ENCODE measurements around the gene DNAAF8.
A peak's percentile ranks its signal among the peaks of the same experiment; 100 is the strongest.

The DNAAF8 gene

GRCh38 chr16:4766875-4767628, 32.7 kb downstream of the DNAAF8 start, which contains the start of gene ZNF500:
TSS of gene ZNF500 (minus strand) at chr16:4767162. CDS start at chr16:4765978, 1,184 bp downstream.
- Mint-ChIP-seq H3K27ac (peak within 1 kb of the TSS; percentile 86), H3K9me3 (no peaks in the 10 kb centered on the region), H3K36me3 (ENCODE audit: low read depth) (peaks cover 9% of the 10 kb centered on the region), H3K4me1 (ENCODE audit: low read depth) (peaks cover 13% of the 10 kb centered on the region), H3K4me3 (peak within 1 kb of the TSS; percentile 95), H3K27me3 (ENCODE audit: low read depth) (no peaks in the 10 kb centered on the region)
- peak; percentile 97 for DNase-seq (ENCODE audit: low spot score)

GRCh38 chr16:4767872-4768548, 33.7 kb downstream of the DNAAF8 start:
- H3K4me3 Mint-ChIP-seq, result peak overlapping the region; percentile 95
- no peaks in the 10 kb centered on the region for H3K27me3 Mint-ChIP-seq (ENCODE audit: low read depth)
- DNase-seq (ENCODE audit: low spot score), result no peak
- peaks cover 6% of the 10 kb centered on the region for H3K36me3 Mint-ChIP-seq (ENCODE audit: low read depth)
- peaks cover 13% of the 10 kb centered on the region for H3K4me1 Mint-ChIP-seq (ENCODE audit: low read depth)
- no peaks in the 10 kb centered on the region for H3K9me3 Mint-ChIP-seq
- peak overlapping the region; percentile 85 for H3K27ac Mint-ChIP-seq

GRCh38 chr16:4768549-4769305, 34.4 kb downstream of the DNAAF8 start:
- Mint-ChIP-seq H3K36me3 (ENCODE audit: low read depth) (peaks cover 4% of the 10 kb centered on the region), H3K4me1 (ENCODE audit: low read depth) (peaks cover 13% of the 10 kb centered on the region), H3K27me3 (ENCODE audit: low read depth) (no peaks in the 10 kb centered on the region), H3K4me3 (peak overlapping the region; percentile 95), H3K9me3 (no peaks in the 10 kb centered on the region), H3K27ac (peak overlapping the region; percentile 85)
- DNase-seq (ENCODE audit: low spot score), result peak; percentile 88

- H3K36me3 Mint-ChIP-seq (ENCODE audit: low read depth), result no peaks in the 10 kb centered on the region
Observed at GRCh38 chr16:4769306-4769638, 34.9 kb downstream of the DNAAF8 start.

GRCh38 chr16:4771646-4772045, 37.3 kb downstream of the DNAAF8 start:
- H3K27me3 Mint-ChIP-seq (ENCODE audit: low read depth), result no peaks in the 10 kb centered on the region
- no peaks in the 10 kb centered on the region for H3K36me3 Mint-ChIP-seq (ENCODE audit: low read depth)
- peaks cover 6% of the 10 kb centered on the region for H3K4me1 Mint-ChIP-seq (ENCODE audit: low read depth)
- no peak for DNase-seq (ENCODE audit: low spot score)
- H3K27ac Mint-ChIP-seq, result no peak overlapping the region
- no peaks in the 10 kb centered on the region for H3K9me3 Mint-ChIP-seq
- no peak overlapping the region for H3K4me3 Mint-ChIP-seq

More at GRCh38 chr16:4769306-4769638, 34.9 kb downstream of the DNAAF8 start:
- peak overlapping the region; percentile 95 for H3K4me3 Mint-ChIP-seq
- DNase-seq (ENCODE audit: low spot score), result no peak
- H3K27me3 Mint-ChIP-seq (ENCODE audit: low read depth), result no peaks in the 10 kb centered on the region
- no peaks in the 10 kb centered on the region for H3K9me3 Mint-ChIP-seq
- H3K4me1 Mint-ChIP-seq (ENCODE audit: low read depth), result peaks cover 13% of the 10 kb centered on the region
- H3K27ac Mint-ChIP-seq, result peak overlapping the region; percentile 2

- Mint-ChIP-seq H3K27me3 (ENCODE audit: low read depth) (no peaks in the 10 kb centered on the region), H3K36me3 (ENCODE audit: low read depth) (no peaks in the 10 kb centered on the region), H3K9me3 (no peaks in the 10 kb centered on the region), H3K27ac (no peak overlapping the region), H3K4me1 (ENCODE audit: low read depth) (peaks cover 3% of the 10 kb centered on the region), H3K4me3 (no peak overlapping the region)
- DNase-seq (ENCODE audit: low spot score), result no peak
Observed at GRCh38 chr16:4772351-4772750, 38.0 kb downstream of the DNAAF8 start.

GRCh38 chr16:4775005-4775404, 40.7 kb downstream of the DNAAF8 start:
- Mint-ChIP-seq H3K4me3 (no peak overlapping the region), H3K36me3 (ENCODE audit: low read depth) (no peaks in the 10 kb centered on the region), H3K9me3 (no peaks in the 10 kb centered on the region), H3K4me1 (ENCODE audit: low read depth) (no peaks in the 10 kb centered on the region), H3K27ac (no peak overlapping the region), H3K27me3 (ENCODE audit: low read depth) (no peaks in the 10 kb centered on the region)
- DNase-seq (ENCODE audit: low spot score), result no peak

- no peaks in the 10 kb centered on the region for H3K4me1 Mint-ChIP-seq (ENCODE audit: low read depth)
- H3K9me3 Mint-ChIP-seq, result no peaks in the 10 kb centered on the region
- no peak overlapping the region for H3K4me3 Mint-ChIP-seq
- no peak for DNase-seq (ENCODE audit: low spot score)
- no peaks in the 10 kb centered on the region for H3K27me3 Mint-ChIP-seq (ENCODE audit: low read depth)
- H3K36me3 Mint-ChIP-seq (ENCODE audit: low read depth), result no peaks in the 10 kb centered on the region
- no peak overlapping the region for H3K27ac Mint-ChIP-seq
Observed at GRCh38 chr16:4776141-4776705, 41.9 kb downstream of the DNAAF8 start.

GRCh38 chr16:4777339-4778049, 43.2 kb downstream of the DNAAF8 start:
- H3K4me1 Mint-ChIP-seq (ENCODE audit: low read depth), result no peaks in the 10 kb centered on the region
- H3K27me3 Mint-ChIP-seq (ENCODE audit: low read depth), result no peaks in the 10 kb centered on the region
- no peak overlapping the region for H3K4me3 Mint-ChIP-seq
- no peaks in the 10 kb centered on the region for H3K36me3 Mint-ChIP-seq (ENCODE audit: low read depth)
- H3K9me3 Mint-ChIP-seq, result no peaks in the 10 kb centered on the region
- DNase-seq (ENCODE audit: low spot score), result no peak
- H3K27ac Mint-ChIP-seq, result no peak overlapping the region

GRCh38 chr16:4778050-4778392, 43.7 kb downstream of the DNAAF8 start:
- Mint-ChIP-seq H3K4me3 (no peak overlapping the region), H3K9me3 (no peaks in the 10 kb centered on the region), H3K4me1 (ENCODE audit: low read depth) (no peaks in the 10 kb centered on the region), H3K27me3 (ENCODE audit: low read depth) (no peaks in the 10 kb centered on the region), H3K27ac (no peak overlapping the region), H3K36me3 (ENCODE audit: low read depth) (no peaks in the 10 kb centered on the region)
- no peak for DNase-seq (ENCODE audit: low spot score)

GRCh38 chr16:4780235-4780634, 45.9 kb downstream of the DNAAF8 start:
- Mint-ChIP-seq H3K4me3 (no peak overlapping the region), H3K27me3 (ENCODE audit: low read depth) (no peaks in the 10 kb centered on the region), H3K9me3 (no peaks in the 10 kb centered on the region), H3K4me1 (ENCODE audit: low read depth) (no peaks in the 10 kb centered on the region), H3K27ac (no peak overlapping the region), H3K36me3 (ENCODE audit: low read depth) (no peaks in the 10 kb centered on the region)
- DNase-seq (ENCODE audit: low spot score), result no peak

GRCh38 chr16:4783251-4783950, 49.1 kb downstream of the DNAAF8 start:
- Mint-ChIP-seq H3K9me3 (no peaks in the 10 kb centered on the region), H3K27me3 (ENCODE audit: low read depth) (no peaks in the 10 kb centered on the region), H3K36me3 (ENCODE audit: low read depth) (no peaks in the 10 kb centered on the region), H3K4me1 (ENCODE audit: low read depth) (no peaks in the 10 kb centered on the region), H3K27ac (no peak overlapping the region), H3K4me3 (no peak overlapping the region)
- no peak for DNase-seq (ENCODE audit: low spot score)

- H3K36me3 Mint-ChIP-seq (ENCODE audit: low read depth), result no peaks in the 10 kb centered on the region
- no peaks in the 10 kb centered on the region for H3K9me3 Mint-ChIP-seq
- no peaks in the 10 kb centered on the region for H3K4me1 Mint-ChIP-seq (ENCODE audit: low read depth)
- no peak overlapping the region for H3K4me3 Mint-ChIP-seq
- no peak for DNase-seq (ENCODE audit: low spot score)
- no peaks in the 10 kb centered on the region for H3K27me3 Mint-ChIP-seq (ENCODE audit: low read depth)
- peak overlapping the region; percentile 41 for H3K27ac Mint-ChIP-seq
Observed at GRCh38 chr16:4783951-4784336, 49.6 kb downstream of the DNAAF8 start.

All from T-helper 2 cell treated with Interferon-gamma antibody and Interleukin-4, amounts not matched to agents 5 μg/mL and 100 μg/mL, for 36 hours (primary cell).